Activated naive CD4-positive, alpha-beta T cell treated with anti-CD3 and anti-CD28 coated beads, Interleukin-2, amount 50 U/mL, for 24 hours (primary cell): Measurements from ENCODE around the gene HELLS.

ENCODE experiments used
- H3K27ac Mint-ChIP-seq: one replicate; pipeline ENCODE4 v1.8.0; 2021; ENCODE audit warnings: mild to moderate bottlenecking, mixed read lengths
- H3K27me3 Mint-ChIP-seq: one replicate; pipeline ENCODE4 v1.8.0; 2021; ENCODE audit warnings: mixed read lengths
- H3K36me3 Mint-ChIP-seq: one replicate; pipeline ENCODE4 v1.8.0; 2021; ENCODE audit warnings: mixed read lengths
- H3K4me1 Mint-ChIP-seq: one replicate; pipeline ENCODE4 v1.8.0; 2021; ENCODE audit warnings: mixed read lengths
- H3K4me3 Mint-ChIP-seq: one replicate; pipeline ENCODE4 v1.8.0; 2021; ENCODE audit warnings: mild to moderate bottlenecking, mixed read lengths
- H3K9me3 Mint-ChIP-seq: one replicate; pipeline ENCODE4 v1.8.0; 2021; ENCODE audit warnings: mixed read lengths

HELLS gene

GRCh38 chr10:94571528-94571927, 25.9 kb downstream of the HELLS start:
- H3K36me3 Mint-ChIP-seq = peaks cover 1% of the 10 kb centered on the region
- no peak overlapping the region for H3K4me3 Mint-ChIP-seq
- no peaks in the 10 kb centered on the region for H3K27me3 Mint-ChIP-seq
- H3K27ac Mint-ChIP-seq = no peak overlapping the region
- H3K4me1 Mint-ChIP-seq = no peaks in the 10 kb centered on the region
- no peaks in the 10 kb centered on the region for H3K9me3 Mint-ChIP-seq

- Mint-ChIP-seq H3K4me3 (no peak overlapping the region), H3K36me3 (no peaks in the 10 kb centered on the region)
Observed at GRCh38 chr10:94578790-94579189, 33.2 kb downstream of the HELLS start.

DNA sequence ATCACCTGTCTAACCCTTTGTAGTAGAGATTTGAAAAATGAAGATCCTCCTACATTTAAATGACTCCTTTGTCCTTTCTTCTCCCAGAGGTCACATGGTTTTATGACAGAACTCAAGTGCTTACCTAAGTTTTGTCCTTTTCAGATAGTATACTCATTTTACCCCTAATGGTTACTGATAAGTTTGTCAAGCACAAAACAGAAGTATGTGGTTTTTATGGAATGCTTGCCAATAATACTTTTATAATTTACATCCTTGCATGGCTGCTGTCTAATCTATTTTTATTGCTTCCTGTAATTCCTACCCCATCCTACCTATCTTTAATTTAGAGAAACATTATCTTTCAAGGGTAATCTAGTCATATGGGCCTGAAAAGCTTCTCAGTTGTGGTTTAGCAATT, 37.5 kb downstream of the HELLS start:
- H3K27me3 Mint-ChIP-seq = no peaks in the 10 kb centered on the region
- no peaks in the 10 kb centered on the region for H3K36me3 Mint-ChIP-seq
- H3K4me1 Mint-ChIP-seq = no peaks in the 10 kb centered on the region
- H3K9me3 Mint-ChIP-seq = no peaks in the 10 kb centered on the region
- H3K4me3 Mint-ChIP-seq = no peak overlapping the region
- no peak overlapping the region for H3K27ac Mint-ChIP-seq

More at GRCh38 chr10:94578790-94579189, 33.2 kb downstream of the HELLS start:
- no peaks in the 10 kb centered on the region for H3K4me1 Mint-ChIP-seq
- no peaks in the 10 kb centered on the region for H3K27me3 Mint-ChIP-seq
- no peak overlapping the region for H3K27ac Mint-ChIP-seq
- no peaks in the 10 kb centered on the region for H3K9me3 Mint-ChIP-seq

DNA sequence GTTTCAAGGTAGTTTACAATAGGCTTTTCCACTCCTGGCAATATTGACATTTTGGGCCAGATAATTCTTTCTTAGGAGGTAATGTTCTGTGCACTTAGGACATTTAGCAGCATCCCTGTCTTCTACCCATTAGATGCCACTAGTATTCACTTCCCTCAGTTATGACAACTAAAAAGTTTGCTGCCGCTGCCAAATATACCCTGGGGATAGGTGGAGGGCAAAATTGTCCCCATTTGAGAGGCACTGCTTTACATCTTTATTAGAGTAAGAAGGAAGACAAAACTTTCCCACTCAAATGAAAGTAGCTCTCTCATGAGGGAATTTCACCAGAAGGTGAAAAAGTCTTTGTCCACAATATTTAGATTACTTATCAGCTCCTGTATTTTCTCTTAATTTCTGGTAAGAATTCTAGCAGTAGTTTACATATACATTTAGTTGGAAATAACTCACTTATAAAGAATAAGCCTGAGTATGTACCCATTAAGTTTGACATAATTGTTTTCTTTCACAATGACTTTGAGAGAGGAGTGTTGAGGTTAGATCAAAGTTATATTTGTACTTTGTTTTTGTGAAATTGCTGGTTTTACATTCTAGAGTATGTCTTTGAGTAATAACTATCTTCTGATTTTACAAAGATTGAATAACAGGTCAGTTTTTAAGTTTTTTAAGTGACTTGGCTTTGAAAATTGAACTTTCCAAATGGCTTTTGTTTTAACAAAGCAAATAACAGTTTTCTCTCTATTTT, 46.0 kb downstream of the HELLS start:
- H3K36me3 Mint-ChIP-seq = no peaks in the 10 kb centered on the region
- no peaks in the 10 kb centered on the region for H3K9me3 Mint-ChIP-seq
- H3K4me1 Mint-ChIP-seq = peaks cover 6% of the 10 kb centered on the region
- H3K27me3 Mint-ChIP-seq = no peaks in the 10 kb centered on the region
- H3K4me3 Mint-ChIP-seq = no peak overlapping the region
- H3K27ac Mint-ChIP-seq = no peak overlapping the region

DNA sequence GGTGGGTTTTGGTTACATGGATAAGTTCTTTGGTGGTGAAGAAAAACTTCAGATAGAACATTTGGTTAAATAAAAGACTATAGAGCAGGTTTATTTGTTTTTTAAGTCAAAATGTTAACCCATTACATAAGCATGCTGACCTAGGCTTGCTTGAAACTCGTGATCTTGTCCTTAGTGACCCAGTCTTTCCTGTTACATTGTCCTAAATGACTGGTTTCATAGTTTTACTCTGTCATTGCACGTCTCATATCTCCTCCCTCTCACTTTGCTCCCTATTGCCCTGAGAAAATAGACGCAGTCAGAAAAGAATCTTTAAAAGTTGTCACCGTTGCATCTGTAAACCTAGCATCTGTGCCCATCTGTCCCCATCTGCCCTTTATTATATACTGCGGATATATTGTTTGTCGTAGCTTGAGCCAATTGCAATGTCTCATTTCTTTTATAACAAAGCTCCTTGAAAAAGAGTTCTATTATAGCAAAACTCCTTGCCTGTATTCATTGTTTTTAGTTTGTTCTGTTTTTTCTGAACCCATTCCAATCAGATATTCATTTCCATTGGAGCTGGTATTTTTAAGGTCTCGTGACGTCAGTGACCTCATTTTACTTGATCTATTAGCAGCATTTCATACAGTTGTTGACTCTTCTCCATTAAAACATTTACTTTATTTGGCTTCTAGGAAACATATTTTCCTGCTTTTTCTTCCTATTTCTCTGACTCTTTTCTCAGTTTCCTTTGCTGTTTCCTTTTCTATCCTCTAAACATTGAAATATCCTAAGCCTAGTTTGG, 57.3 kb downstream of the HELLS start:
- Mint-ChIP-seq H3K4me3 (no peak overlapping the region), H3K27me3 (no peaks in the 10 kb centered on the region), H3K36me3 (peaks cover 7% of the 10 kb centered on the region), H3K9me3 (no peaks in the 10 kb centered on the region), H3K4me1 (no peaks in the 10 kb centered on the region), H3K27ac (no peak overlapping the region)

GRCh38 chr10:94607111-94607510, 61.5 kb downstream of the HELLS start:
- H3K9me3 Mint-ChIP-seq = no peaks in the 10 kb centered on the region
- no peak overlapping the region for H3K27ac Mint-ChIP-seq
- no peaks in the 10 kb centered on the region for H3K27me3 Mint-ChIP-seq
- H3K4me1 Mint-ChIP-seq = no peaks in the 10 kb centered on the region
- H3K36me3 Mint-ChIP-seq = peaks cover 7% of the 10 kb centered on the region
- H3K4me3 Mint-ChIP-seq = no peak overlapping the region

GRCh38 chr10:94608559-94608958, 63.0 kb downstream of the HELLS start:
- H3K4me1 Mint-ChIP-seq = no peaks in the 10 kb centered on the region
- no peaks in the 10 kb centered on the region for H3K27me3 Mint-ChIP-seq
- H3K4me3 Mint-ChIP-seq = no peak overlapping the region
- H3K36me3 Mint-ChIP-seq = peaks cover 7% of the 10 kb centered on the region
- no peaks in the 10 kb centered on the region for H3K9me3 Mint-ChIP-seq
- H3K27ac Mint-ChIP-seq = no peak overlapping the region

- no peak overlapping the region for H3K27ac Mint-ChIP-seq
- no peaks in the 10 kb centered on the region for H3K4me1 Mint-ChIP-seq
- H3K4me3 Mint-ChIP-seq = no peak overlapping the region
- no peaks in the 10 kb centered on the region for H3K27me3 Mint-ChIP-seq
- no peaks in the 10 kb centered on the region for H3K36me3 Mint-ChIP-seq
- H3K9me3 Mint-ChIP-seq = no peaks in the 10 kb centered on the region
Observed at GRCh38 chr10:94614558-94614957, 69.0 kb downstream of the HELLS start.

GRCh38 chr10:94617389-94617944, 71.9 kb downstream of the HELLS start:
- Mint-ChIP-seq H3K36me3 (no peaks in the 10 kb centered on the region), H3K4me3 (no peak overlapping the region), H3K9me3 (no peaks in the 10 kb centered on the region), H3K27ac (no peak overlapping the region), H3K27me3 (no peaks in the 10 kb centered on the region), H3K4me1 (no peaks in the 10 kb centered on the region)

GRCh38 chr10:94622666-94623205, 77.1 kb downstream of the HELLS start:
- Mint-ChIP-seq H3K36me3 (no peaks in the 10 kb centered on the region), H3K4me3 (no peak overlapping the region), H3K27me3 (no peaks in the 10 kb centered on the region)

GRCh38 chr10:94623572-94623971, 78.0 kb downstream of the HELLS start:
- no peak overlapping the region for H3K27ac Mint-ChIP-seq
- no peaks in the 10 kb centered on the region for H3K36me3 Mint-ChIP-seq
- no peaks in the 10 kb centered on the region for H3K27me3 Mint-ChIP-seq
- H3K4me1 Mint-ChIP-seq = no peaks in the 10 kb centered on the region
- H3K4me3 Mint-ChIP-seq = no peak overlapping the region
- no peaks in the 10 kb centered on the region for H3K9me3 Mint-ChIP-seq

More at GRCh38 chr10:94622666-94623205, 77.1 kb downstream of the HELLS start:
- Mint-ChIP-seq H3K9me3 (no peaks in the 10 kb centered on the region), H3K27ac (no peak overlapping the region), H3K4me1 (no peaks in the 10 kb centered on the region)

DNA sequence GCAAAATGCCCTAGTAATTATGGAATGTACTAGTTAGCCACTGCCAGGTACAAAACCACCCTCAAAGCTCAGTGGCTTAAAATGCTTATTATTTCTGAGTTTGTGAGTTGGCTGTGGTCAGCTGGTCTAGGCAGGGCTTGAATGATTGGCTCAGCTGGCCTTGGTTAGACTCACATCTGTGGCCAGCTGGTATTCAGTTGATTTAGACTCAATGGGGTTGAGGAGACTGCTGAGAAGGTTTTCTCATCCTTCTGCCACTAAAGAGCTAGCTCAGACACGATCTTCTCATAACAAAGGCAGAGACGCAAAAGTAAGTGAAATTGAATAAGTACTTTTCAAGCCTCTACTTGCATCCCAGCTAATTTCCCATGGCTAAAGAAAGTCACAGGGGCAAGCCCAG, 80.9 kb downstream of the HELLS start:
- H3K27ac Mint-ChIP-seq = no peak overlapping the region
- H3K4me3 Mint-ChIP-seq = no peak overlapping the region
- H3K4me1 Mint-ChIP-seq = no peaks in the 10 kb centered on the region
- peaks cover 3% of the 10 kb centered on the region for H3K27me3 Mint-ChIP-seq
- no peaks in the 10 kb centered on the region for H3K9me3 Mint-ChIP-seq
- H3K36me3 Mint-ChIP-seq = no peaks in the 10 kb centered on the region

- Mint-ChIP-seq H3K36me3 (no peaks in the 10 kb centered on the region), H3K4me3 (no peak overlapping the region), H3K27me3 (peaks cover 3% of the 10 kb centered on the region), H3K9me3 (no peaks in the 10 kb centered on the region), H3K4me1 (no peaks in the 10 kb centered on the region), H3K27ac (no peak overlapping the region)
Observed at GRCh38 chr10:94627511-94627910, 81.9 kb downstream of the HELLS start.

- no peak overlapping the region for H3K27ac Mint-ChIP-seq
- H3K4me1 Mint-ChIP-seq = no peaks in the 10 kb centered on the region
- no peaks in the 10 kb centered on the region for H3K36me3 Mint-ChIP-seq
- peaks cover 3% of the 10 kb centered on the region for H3K27me3 Mint-ChIP-seq
- H3K4me3 Mint-ChIP-seq = no peak overlapping the region
- no peaks in the 10 kb centered on the region for H3K9me3 Mint-ChIP-seq
Observed at GRCh38 chr10:94630017-94630688, 84.6 kb downstream of the HELLS start.

DNA sequence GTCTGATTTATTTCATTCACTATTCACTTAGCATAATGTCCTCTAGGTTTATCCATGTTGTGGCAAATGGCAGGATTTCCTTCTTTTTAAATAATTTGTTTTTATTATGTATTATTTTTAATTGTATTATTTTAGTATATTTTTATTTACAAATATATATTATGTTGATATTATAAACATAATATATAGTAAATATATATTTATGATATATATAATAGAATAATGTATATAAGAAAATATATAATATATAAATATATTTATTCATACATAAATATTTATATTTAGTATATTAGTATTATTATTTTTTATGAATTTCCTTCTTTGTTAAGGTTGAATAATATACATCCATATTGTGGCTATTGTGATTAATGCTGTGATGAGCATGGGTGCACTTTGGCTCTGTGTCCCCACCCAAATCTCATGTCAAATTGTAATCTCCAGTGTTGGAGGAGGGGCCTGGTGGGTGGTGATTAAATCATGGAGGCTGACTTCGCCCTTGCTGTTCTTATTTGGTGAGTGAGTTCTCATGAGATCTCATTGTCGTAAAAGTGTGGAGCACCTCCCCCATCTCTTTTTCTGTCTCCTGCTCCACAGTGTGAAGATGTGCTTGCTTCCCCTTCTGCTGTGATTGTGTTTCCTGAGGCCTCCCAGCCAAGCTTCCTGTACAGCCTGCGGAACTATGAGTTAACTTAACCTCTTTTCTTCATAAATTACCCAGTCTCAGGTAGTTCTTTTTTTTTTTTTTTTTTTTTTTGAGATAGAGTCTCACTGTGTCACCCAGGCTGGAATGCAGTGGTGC, 85.7 kb downstream of the HELLS start:
- Mint-ChIP-seq H3K36me3 (no peaks in the 10 kb centered on the region), H3K27ac (no peak overlapping the region), H3K4me3 (no peak overlapping the region), H3K9me3 (no peaks in the 10 kb centered on the region), H3K4me1 (no peaks in the 10 kb centered on the region), H3K27me3 (peaks cover 3% of the 10 kb centered on the region)
